Spleen (tissue), 3 donors: ENCODE data around the gene RIMS1.

Experiments used
- POLR2A ChIP-seq, 3 donors: fragments of 450-650 bp; IDR thresholded peaks; one replicate each; pipeline ENCODE4 v1.5.1; 2017; ENCODE audit warnings: antibody characterized with exemption in 3 of 3, mild to moderate bottlenecking in 1 of 3
- POLR2AphosphoS5 ChIP-seq, 3 donors: sonication (generic); formaldehyde crosslinking; IDR thresholded peaks; one replicate each; pipeline ENCODE4 v1.5.1; 2017; ENCODE audit warnings: antibody characterized with exemption in 3 of 3

DNA sequence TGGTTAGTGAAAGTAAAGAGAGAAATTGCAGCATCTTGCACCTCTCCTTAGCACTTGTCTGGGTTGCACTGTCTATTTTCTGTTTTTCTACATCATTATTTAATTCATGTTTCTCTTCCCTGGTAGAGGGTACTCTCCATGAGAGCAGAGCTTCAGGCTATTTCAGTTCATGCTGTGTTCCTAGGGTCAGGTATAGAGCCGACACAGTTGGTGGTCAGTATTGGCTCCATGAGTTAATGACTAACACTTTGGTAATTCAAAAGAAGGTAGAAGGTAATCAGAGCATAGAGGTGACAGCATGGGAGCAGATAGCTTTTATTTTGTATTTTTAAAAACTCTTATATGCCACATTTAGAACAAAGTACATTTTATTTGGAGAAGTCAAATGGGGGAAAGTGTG, 42.7 kb downstream of the RIMS1 start:
- TF ChIP-seq POLR2AphosphoS5 (IDR thresholded peaks at IDR 0.05) (no peak), POLR2A (IDR thresholded peaks at IDR 0.05) (no peak)
